ENCODE measurements around the gene RRP1. TPM values are rescaled to one million over a fixed set of nuclear protein-coding genes. Genes with fewer than 3 reads are reported as not detected.

Gene RRP1
- total RNA-seq, 1 experiment from 2014 or later = 53.9 TPM

GRCh38 chr21:43740497-43741156 is 48.8 kb upstream of the RRP1 start:
- peak overlapping the region; percentile 18; the same call in 1 of the 2 replicates for H3K27ac ChIP-seq (ENCODE audit: low read depth, low read length)
- TF ChIP-seq EGR1 (IDR thresholded peaks at IDR 0.05; ENCODE audit: low read depth) = no peak
- no peak for TF ChIP-seq EZH2phosphoT487 (IDR thresholded peaks at IDR 0.05; ENCODE audit: borderline replicate concordance)
- no peak for TF ChIP-seq SIN3A (IDR thresholded peaks at IDR 0.05; ENCODE audit: low read depth)
- TF ChIP-seq RAD21 (IDR thresholded peaks at IDR 0.05; ENCODE audit: low read depth) = no peak
- no peak for TF ChIP-seq REST (IDR thresholded peaks at IDR 0.05; ENCODE audit: low read depth)
- TF ChIP-seq POLR2A (IDR thresholded peaks at IDR 0.05; ENCODE audit: borderline replicate concordance, extremely low read depth, insufficient read depth, insufficient read length) = no peak
- no peak for TF ChIP-seq CBX3 (IDR thresholded peaks at IDR 0.05; ENCODE audit: low read depth)
- no peak for TF ChIP-seq FOSL1 (IDR thresholded peaks at IDR 0.05; ENCODE audit: low read depth)
- TF ChIP-seq, protein P1, sequence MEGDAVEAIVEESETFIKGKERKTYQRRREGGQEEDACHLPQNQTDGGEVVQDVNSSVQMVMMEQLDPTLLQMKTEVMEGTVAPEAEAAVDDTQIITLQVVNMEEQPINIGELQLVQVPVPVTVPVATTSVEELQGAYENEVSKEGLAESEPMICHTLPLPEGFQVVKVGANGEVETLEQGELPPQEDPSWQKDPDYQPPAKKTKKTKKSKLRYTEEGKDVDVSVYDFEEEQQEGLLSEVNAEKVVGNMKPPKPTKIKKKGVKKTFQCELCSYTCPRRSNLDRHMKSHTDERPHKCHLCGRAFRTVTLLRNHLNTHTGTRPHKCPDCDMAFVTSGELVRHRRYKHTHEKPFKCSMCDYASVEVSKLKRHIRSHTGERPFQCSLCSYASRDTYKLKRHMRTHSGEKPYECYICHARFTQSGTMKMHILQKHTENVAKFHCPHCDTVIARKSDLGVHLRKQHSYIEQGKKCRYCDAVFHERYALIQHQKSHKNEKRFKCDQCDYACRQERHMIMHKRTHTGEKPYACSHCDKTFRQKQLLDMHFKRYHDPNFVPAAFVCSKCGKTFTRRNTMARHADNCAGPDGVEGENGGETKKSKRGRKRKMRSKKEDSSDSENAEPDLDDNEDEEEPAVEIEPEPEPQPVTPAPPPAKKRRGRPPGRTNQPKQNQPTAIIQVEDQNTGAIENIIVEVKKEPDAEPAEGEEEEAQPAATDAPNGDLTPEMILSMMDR (IDR thresholded peaks at IDR 0.05 in 2 of 3, conservative IDR thresholded peaks at IDR 0.05 in 1 of 3; ENCODE audit: borderline replicate concordance in 1 of 3, insufficient read depth in 1 of 3, low read depth in 2 of 3, low read length in 2 of 3) = no peak
- TF ChIP-seq ZNF274 (IDR thresholded peaks at IDR 0.05; ENCODE audit: low read depth, low read length) = no peak
- TF ChIP-seq ZFX (IDR thresholded peaks at IDR 0.05) = no peak
- TF ChIP-seq EZH2 (IDR thresholded peaks at IDR 0.05) = no peak
- TF ChIP-seq, protein P2, sequence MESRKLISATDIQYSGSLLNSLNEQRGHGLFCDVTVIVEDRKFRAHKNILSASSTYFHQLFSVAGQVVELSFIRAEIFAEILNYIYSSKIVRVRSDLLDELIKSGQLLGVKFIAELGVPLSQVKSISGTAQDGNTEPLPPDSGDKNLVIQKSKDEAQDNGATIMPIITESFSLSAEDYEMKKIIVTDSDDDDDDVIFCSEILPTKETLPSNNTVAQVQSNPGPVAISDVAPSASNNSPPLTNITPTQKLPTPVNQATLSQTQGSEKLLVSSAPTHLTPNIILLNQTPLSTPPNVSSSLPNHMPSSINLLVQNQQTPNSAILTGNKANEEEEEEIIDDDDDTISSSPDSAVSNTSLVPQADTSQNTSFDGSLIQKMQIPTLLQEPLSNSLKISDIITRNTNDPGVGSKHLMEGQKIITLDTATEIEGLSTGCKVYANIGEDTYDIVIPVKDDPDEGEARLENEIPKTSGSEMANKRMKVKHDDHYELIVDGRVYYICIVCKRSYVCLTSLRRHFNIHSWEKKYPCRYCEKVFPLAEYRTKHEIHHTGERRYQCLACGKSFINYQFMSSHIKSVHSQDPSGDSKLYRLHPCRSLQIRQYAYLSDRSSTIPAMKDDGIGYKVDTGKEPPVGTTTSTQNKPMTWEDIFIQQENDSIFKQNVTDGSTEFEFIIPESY (IDR thresholded peaks at IDR 0.05; ENCODE audit: extremely low read depth, insufficient replicate concordance, low read length) = no peak
- TF ChIP-seq YY1 (IDR thresholded peaks at IDR 0.05; ENCODE audit: extremely low read depth, insufficient replicate concordance, low read depth, low read length) = no peak
- TF ChIP-seq ATF3 (IDR thresholded peaks at IDR 0.05) = no peak
- no peak for TF ChIP-seq CEBPB (IDR thresholded peaks at IDR 0.05; ENCODE audit: low read depth)
- TF ChIP-seq SP1 (IDR thresholded peaks at IDR 0.05; ENCODE audit: low read depth) = no peak

More at GRCh38 chr21:43740497-43741156, 48.8 kb upstream of the RRP1 start:
- Histone ChIP-seq H3K9ac (ENCODE audit: low read length) (no peak overlapping the region), H3K27me3 (ENCODE audit: insufficient read depth, low read length) (no peaks in the 10 kb centered on the region), H3K79me2 (ENCODE audit: insufficient read depth, low read length) (peaks cover 24% of the 10 kb centered on the region; the same call in 1 of the 2 replicates), H3K9me3 (ENCODE audit: control insufficient read depth in 1 of 2, insufficient read depth in 1 of 2, low read depth in 1 of 2, low read length in 2 of 2) (no peaks in the 10 kb centered on the region), H3K9me2 (ENCODE audit: insufficient read depth) (no peaks in the 10 kb centered on the region), H3K4me1 (ENCODE audit: control insufficient read depth in 1 of 2, insufficient read depth in 2 of 2, low read length in 2 of 2) (peaks cover 0 to 24% of the 10 kb centered on the region in 2 experiments; a peak in 2 of 4 replicates), H2AFZ (ENCODE audit: low read depth, low read length, poor library complexity, severe bottlenecking) (no peak overlapping the region), H4K20me1 (ENCODE audit: insufficient read depth) (0 out of 2 replicates have a peak, but pooled peaks cover 6% of the 10 kb centered on the region), H3K4me3 (replicated peaks in 1 of 2; ENCODE audit: low read depth in 1 of 2, low read length in 2 of 2) (no peak overlapping the region), H3K36me3 (ENCODE audit: control insufficient read depth in 1 of 2, insufficient read depth in 2 of 2, low read length in 2 of 2) (peaks cover 9 to 11% of the 10 kb centered on the region in 2 experiments; a peak in 3 of 4 replicates), H3K4me2 (ENCODE audit: low read length) (no peak overlapping the region)
- no TSS peak for BruUV-seq (replicated peaks)
- ATAC-seq (peak; percentile 81), DNase-seq (ENCODE audit: low read depth, low spot score) (no peak)
- ChIA-PET RAD21 (ENCODE audit: low non-redundant PET in 1 of 2, low total read pairs in 2 of 2, uncharacterized antibody in 2 of 2, unreplicated experiment in 2 of 2) (no interaction called here), POLR2A (interaction anchor here (0.6 kb wide), 1 partner anchor 134 kb away, joined by 3 read pairs; no protein-coding TSS in a partner anchor), CTCF (no interaction called here)
- intact Hi-C loops (cut with micrococcal nuclease) = no loop called here
